HEK293 (cell line): ENCODE measurements around the gene PYROXD2.

Experiments used
- CTCF ChIA-PET: fragments of 350-600 bp; formaldehyde crosslinking; extraction: SDS; loops from one replicate; lab custom pipeline; 2021; ENCODE audit warnings: antibody characterized with exemption; lab: Yijun Ruan, JAX
- POLR2A ChIA-PET: fragments of 300-600 bp; formaldehyde crosslinking; extraction: SDS; loops from one replicate; lab custom pipeline; 2020; ENCODE audit warnings: antibody characterized with exemption, inconsistent platforms; lab: Yijun Ruan, JAX
- H3K27ac ChIP-seq: fragments of 200-500 bp; sonication (Bioruptor generic); 2 replicates; pipeline ENCODE4 v1.5.1; 2014; ENCODE audit warnings: low read depth, low read length, control low read depth, inconsistent platforms; ENCODE audit errors: extremely low read depth
- H3K36me3 ChIP-seq, 2 experiments: fragments of 200-500 bp in 1 of 2; sonication (Bioruptor generic) in 1 of 2; 1 replicate in 1 of 2; 2 replicates in 1 of 2; pipeline ENCODE4 v1.5.1; 2014 to 2017; ENCODE audit warnings: inconsistent platforms in 2 of 2, low read length in 2 of 2; ENCODE audit not compliant: control insufficient read depth in 2 of 2, insufficient read depth in 1 of 2
- H3K4me1 ChIP-seq: fragments of 200-500 bp; sonication (Bioruptor generic); 2 replicates; pipeline ENCODE4 v1.5.1; 2014; ENCODE audit warnings: mild to moderate bottlenecking, low read length, inconsistent platforms; ENCODE audit not compliant: control insufficient read depth, insufficient read depth
- H3K4me3 ChIP-seq: 2 replicates; pipeline ENCODE4 v1.5.1; 2011; ENCODE audit warnings: low read depth, mild to moderate bottlenecking, control low read depth, low read length, moderate library complexity
- H3K9me3 ChIP-seq: fragments of 200-500 bp; sonication (Bioruptor generic); 2 replicates; pipeline ENCODE4 v1.5.1; 2014; ENCODE audit warnings: low read depth, low read length, inconsistent platforms; ENCODE audit not compliant: control insufficient read depth, insufficient read depth
- FEZF1 ChIP-seq: fragments of 450-650 bp; formaldehyde crosslinking; IDR thresholded peaks from 2 replicates; pipeline ENCODE4 v1.5.1; 2016; ENCODE audit warnings: missing biosample characterization, missing genetic modification characterization
- GLIS1 ChIP-seq: fragments of 450-650 bp; formaldehyde crosslinking; IDR thresholded peaks from 2 replicates; pipeline ENCODE4 v1.5.1; 2016; ENCODE audit warnings: missing biosample characterization, missing genetic modification characterization
- GLIS2 ChIP-seq: fragments of 450-650 bp; formaldehyde crosslinking; IDR thresholded peaks from 2 replicates; pipeline ENCODE4 v1.5.1; 2016; ENCODE audit warnings: missing biosample characterization, missing genetic modification characterization
- OVOL3 ChIP-seq: fragments of 450-650 bp; formaldehyde crosslinking; IDR thresholded peaks from 2 replicates; pipeline ENCODE4 v1.5.1; 2016; ENCODE audit warnings: missing biosample characterization, missing genetic modification characterization
- SCRT1 ChIP-seq: fragments of 450-650 bp; formaldehyde crosslinking; IDR thresholded peaks from 2 replicates; pipeline ENCODE4 v1.5.1; 2016; ENCODE audit warnings: missing biosample characterization, missing genetic modification characterization, borderline replicate concordance
- SP7 ChIP-seq: fragments of 450-650 bp; formaldehyde crosslinking; IDR thresholded peaks from 2 replicates; pipeline ENCODE4 v1.5.1; 2016; ENCODE audit warnings: missing biosample characterization, missing genetic modification characterization
- ZBTB17 ChIP-seq: fragments of 450-650 bp; formaldehyde crosslinking; IDR thresholded peaks from 2 replicates; pipeline ENCODE4 v1.5.1; 2016; ENCODE audit warnings: missing biosample characterization, missing genetic modification characterization
- ZBTB8A ChIP-seq: fragments of 450-650 bp; formaldehyde crosslinking; IDR thresholded peaks from 2 replicates; pipeline ENCODE4 v1.5.1; 2016; ENCODE audit warnings: missing biosample characterization, missing genetic modification characterization
- ZEB2 ChIP-seq: fragments of 450-650 bp; formaldehyde crosslinking; IDR thresholded peaks from 2 replicates; pipeline ENCODE4 v1.5.1; 2016; ENCODE audit warnings: missing biosample characterization, missing genetic modification characterization
- ZFHX2 ChIP-seq: fragments of 450-650 bp; formaldehyde crosslinking; conservative IDR thresholded peaks from 2 replicates; pipeline ENCODE4 v1.5.1; 2016; ENCODE audit warnings: missing biosample characterization, missing genetic modification characterization
- ZNF112 ChIP-seq: fragments of 450-650 bp; formaldehyde crosslinking; IDR thresholded peaks from 2 replicates; pipeline ENCODE4 v1.5.0; 2017; ENCODE audit warnings: missing biosample characterization, missing genetic modification characterization
- ZNF16 ChIP-seq: fragments of 450-650 bp; formaldehyde crosslinking; IDR thresholded peaks from 2 replicates; pipeline ENCODE4 v1.5.1; 2016; ENCODE audit warnings: low read depth, missing biosample characterization, missing genetic modification characterization
- ZNF274 ChIP-seq, 2 experiments: fragments of 200-500 bp in 1 of 2; fragments of 450-650 bp in 1 of 2; sonication (Bioruptor generic) in 1 of 2; formaldehyde crosslinking in 1 of 2; IDR thresholded peaks; 2 replicates each; pipeline versions ENCODE4 v1.5.1 to v1.6.1; 2014 to 2016; ENCODE audit warnings: borderline replicate concordance in 1 of 2, inconsistent platforms in 1 of 2, low read length in 1 of 2, missing biosample characterization in 1 of 2, missing genetic modification characterization in 1 of 2
- ZNF341 ChIP-seq: fragments of 450-650 bp; formaldehyde crosslinking; IDR thresholded peaks from 2 replicates; pipeline ENCODE4; 2016; ENCODE audit warnings: low read depth, missing biosample characterization, missing genetic modification characterization
- ZNF350 ChIP-seq: fragments of 450-650 bp; formaldehyde crosslinking; IDR thresholded peaks from 2 replicates; pipeline ENCODE4 v1.5.0; 2017; ENCODE audit warnings: missing biosample characterization, mild to moderate bottlenecking, missing genetic modification characterization
- ZNF510 ChIP-seq: fragments of 450-650 bp; formaldehyde crosslinking; IDR thresholded peaks from 2 replicates; pipeline ENCODE4 v1.5.1; 2018; ENCODE audit warnings: mild to moderate bottlenecking, missing genetic modification characterization, missing biosample characterization; ENCODE audit not compliant: insufficient replicate concordance
- ZNF558 ChIP-seq: fragments of 450-650 bp; formaldehyde crosslinking; IDR thresholded peaks from 2 replicates; pipeline ENCODE4 v1.5.1; 2016; ENCODE audit warnings: missing biosample characterization, missing genetic modification characterization
- ZNF571 ChIP-seq: fragments of 450-650 bp; formaldehyde crosslinking; IDR thresholded peaks from 2 replicates; pipeline ENCODE4 v1.5.0; 2017; ENCODE audit warnings: missing biosample characterization, missing genetic modification characterization
- ZNF677 ChIP-seq: fragments of 450-650 bp; IDR thresholded peaks from 2 replicates; pipeline ENCODE4 v1.5.0; 2018; ENCODE audit warnings: missing biosample characterization, mild to moderate bottlenecking, missing genetic modification characterization, moderate library complexity
- ZNF785 ChIP-seq: fragments of 450-650 bp; formaldehyde crosslinking; IDR thresholded peaks from 2 replicates; pipeline ENCODE4 v1.5.1; 2016; ENCODE audit warnings: missing biosample characterization, missing genetic modification characterization
- TF ChIP-seq, protein P1 (sequence below): fragments of 450-650 bp; formaldehyde crosslinking; optimal IDR thresholded peaks from 2 replicates; pipeline ENCODE3; 2016; ENCODE audit warnings: missing biosample characterization, mild to moderate bottlenecking, missing genetic modification characterization
- TF ChIP-seq, protein P2 (sequence below): fragments of 450-650 bp; formaldehyde crosslinking; IDR thresholded peaks from 2 replicates; pipeline ENCODE4 v1.5.1; 2017; ENCODE audit warnings: missing biosample characterization, missing genetic modification characterization
- TF ChIP-seq, protein P3 (sequence below): fragments of 450-650 bp; formaldehyde crosslinking; IDR thresholded peaks from 2 replicates; pipeline ENCODE4 v1.5.1; 2016; ENCODE audit warnings: missing biosample characterization, missing genetic modification characterization
- TF ChIP-seq, protein P4 (sequence below): fragments of 450-650 bp; formaldehyde crosslinking; IDR thresholded peaks from 2 replicates; pipeline ENCODE4 v1.5.1; 2016; ENCODE audit warnings: missing biosample characterization, missing genetic modification characterization
- TF ChIP-seq, protein P5 (sequence below): fragments of 450-650 bp; formaldehyde crosslinking; IDR thresholded peaks from 2 replicates; pipeline ENCODE4 v1.5.1; 2016; ENCODE audit warnings: missing biosample characterization, missing genetic modification characterization

PYROXD2 gene

DNA sequence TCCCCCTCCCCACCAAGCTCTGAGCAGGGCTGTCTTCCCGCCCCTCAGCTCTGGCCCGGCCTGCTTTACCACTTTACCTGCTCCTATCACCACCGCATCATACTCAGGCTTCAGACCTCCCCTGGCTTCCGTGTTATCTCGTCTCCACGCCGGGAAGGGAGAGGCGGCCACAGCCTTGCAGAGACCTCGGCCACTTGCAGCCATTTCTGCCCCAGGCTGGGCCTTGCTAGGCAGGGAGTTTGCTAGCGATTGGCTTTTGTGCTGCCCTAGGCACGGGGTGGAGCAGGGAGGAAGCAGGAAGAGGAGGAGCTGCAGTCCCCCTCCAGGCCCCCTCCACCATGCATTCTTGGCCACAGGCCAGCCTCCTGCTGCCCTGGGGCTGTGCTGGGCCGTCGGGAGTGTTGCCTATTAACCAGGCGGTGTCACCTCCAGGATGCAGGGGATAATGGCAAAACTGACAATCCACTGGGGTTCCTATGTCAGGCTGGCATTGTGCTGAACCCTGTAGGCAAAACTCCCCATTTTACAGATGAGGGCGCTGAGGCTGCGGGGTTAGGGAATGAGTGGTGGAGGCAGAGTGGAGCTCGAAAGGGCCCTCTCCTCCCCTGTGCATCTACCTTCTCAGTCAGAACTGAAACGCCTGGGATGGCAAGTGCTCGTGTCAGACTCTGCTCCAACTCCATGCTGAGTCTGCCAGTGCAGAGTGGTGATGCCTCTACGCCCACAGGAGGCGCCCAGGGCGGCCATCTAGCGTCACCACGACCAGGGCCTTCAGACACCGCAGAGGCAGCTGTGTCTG lies at the start of gene PYROXD2:
PYROXD2 (minus strand) TSS at position 251 of the 799 bp plus-strand sequence; CDS start at position 204, 47 bp downstream.
- POLR2A ChIA-PET, result interaction anchor here (0.5 to 1.4 kb wide), 4 partner anchors 9 to 312 kb away, joined by 3 to 5 read pairs (median 3); no protein-coding TSS in a partner anchor
- peaks cover 0 to 30% of the 10 kb centered on the region in 2 experiments; a peak in 1 of 3 replicates for H3K36me3 ChIP-seq
- H3K4me1 ChIP-seq, result peaks cover 6% of the 10 kb centered on the region
- no peaks in the 10 kb centered on the region for H3K9me3 ChIP-seq
- CTCF ChIA-PET, result interaction anchor here (0.6 kb wide), 1 partner anchor 362 kb away, joined by 3 read pairs; no protein-coding TSS in a partner anchor
- H3K27ac ChIP-seq, result peak within 1 kb of the TSS; percentile 52; the same call in 1 of the 2 replicates
- H3K4me3 ChIP-seq, result peak within 1 kb of the TSS; percentile 59
- TF ChIP-seq SCRT1 (no peak), ZNF558 (tag by site-specific recombination) (no peak), ZNF112 (tag by site-specific recombination) (no peak), GLIS1 (tag by site-specific recombination) (peak; percentile 52), SP7 (tag by site-specific recombination) (0 out of 2 replicates have a peak, but pooled peaks have one; percentile 22), ZEB2 (no peak), OVOL3 (tag by site-specific recombination) (no peak), ZNF274 (IDR thresholded peaks at IDR 0.05; ENCODE audit: low read length) (no peak), ZNF274 (tag by site-specific recombination; IDR thresholded peaks at IDR 0.05; ENCODE audit: borderline replicate concordance) (no peak), ZNF785 (tag by site-specific recombination) (no peak), ZBTB8A (tag by site-specific recombination) (0 out of 2 replicates have a peak, but pooled peaks have one; percentile 30), ZBTB17 (tag by site-specific recombination) (peak; percentile 32; the same call in 1 of the 2 replicates), ZNF677 (tag by site-specific recombination) (no peak), ZNF510 (tag by site-specific recombination) (no peak), ZFHX2 (tag by site-specific recombination) (no peak), ZNF341 (tag by site-specific recombination) (0 out of 2 replicates have a peak, but pooled peaks have one; percentile 9), ZNF571 (tag by site-specific recombination) (no peak), GLIS2 (tag by site-specific recombination) (peak; percentile 55; the same call in 1 of the 2 replicates), ZNF16 (tag by site-specific recombination) (no peak), FEZF1 (tag by site-specific recombination) (peak; percentile 75), ZNF350 (tag by site-specific recombination) (no peak)
- TF ChIP-seq, protein P1, sequence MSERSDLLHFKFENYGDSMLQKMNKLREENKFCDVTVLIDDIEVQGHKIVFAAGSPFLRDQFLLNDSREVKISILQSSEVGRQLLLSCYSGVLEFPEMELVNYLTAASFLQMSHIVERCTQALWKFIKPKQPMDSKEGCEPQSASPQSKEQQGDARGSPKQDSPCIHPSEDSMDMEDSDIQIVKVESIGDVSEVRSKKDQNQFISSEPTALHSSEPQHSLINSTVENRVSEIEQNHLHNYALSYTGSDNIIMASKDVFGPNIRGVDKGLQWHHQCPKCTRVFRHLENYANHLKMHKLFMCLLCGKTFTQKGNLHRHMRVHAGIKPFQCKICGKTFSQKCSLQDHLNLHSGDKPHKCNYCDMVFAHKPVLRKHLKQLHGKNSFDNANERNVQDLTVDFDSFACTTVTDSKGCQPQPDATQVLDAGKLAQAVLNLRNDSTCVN (tag by site-specific recombination), result no peak
- TF ChIP-seq, protein P2, sequence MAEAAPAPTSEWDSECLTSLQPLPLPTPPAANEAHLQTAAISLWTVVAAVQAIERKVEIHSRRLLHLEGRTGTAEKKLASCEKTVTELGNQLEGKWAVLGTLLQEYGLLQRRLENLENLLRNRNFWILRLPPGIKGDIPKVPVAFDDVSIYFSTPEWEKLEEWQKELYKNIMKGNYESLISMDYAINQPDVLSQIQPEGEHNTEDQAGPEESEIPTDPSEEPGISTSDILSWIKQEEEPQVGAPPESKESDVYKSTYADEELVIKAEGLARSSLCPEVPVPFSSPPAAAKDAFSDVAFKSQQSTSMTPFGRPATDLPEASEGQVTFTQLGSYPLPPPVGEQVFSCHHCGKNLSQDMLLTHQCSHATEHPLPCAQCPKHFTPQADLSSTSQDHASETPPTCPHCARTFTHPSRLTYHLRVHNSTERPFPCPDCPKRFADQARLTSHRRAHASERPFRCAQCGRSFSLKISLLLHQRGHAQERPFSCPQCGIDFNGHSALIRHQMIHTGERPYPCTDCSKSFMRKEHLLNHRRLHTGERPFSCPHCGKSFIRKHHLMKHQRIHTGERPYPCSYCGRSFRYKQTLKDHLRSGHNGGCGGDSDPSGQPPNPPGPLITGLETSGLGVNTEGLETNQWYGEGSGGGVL (tag by site-specific recombination), result peak; percentile 92
- TF ChIP-seq, protein P3, sequence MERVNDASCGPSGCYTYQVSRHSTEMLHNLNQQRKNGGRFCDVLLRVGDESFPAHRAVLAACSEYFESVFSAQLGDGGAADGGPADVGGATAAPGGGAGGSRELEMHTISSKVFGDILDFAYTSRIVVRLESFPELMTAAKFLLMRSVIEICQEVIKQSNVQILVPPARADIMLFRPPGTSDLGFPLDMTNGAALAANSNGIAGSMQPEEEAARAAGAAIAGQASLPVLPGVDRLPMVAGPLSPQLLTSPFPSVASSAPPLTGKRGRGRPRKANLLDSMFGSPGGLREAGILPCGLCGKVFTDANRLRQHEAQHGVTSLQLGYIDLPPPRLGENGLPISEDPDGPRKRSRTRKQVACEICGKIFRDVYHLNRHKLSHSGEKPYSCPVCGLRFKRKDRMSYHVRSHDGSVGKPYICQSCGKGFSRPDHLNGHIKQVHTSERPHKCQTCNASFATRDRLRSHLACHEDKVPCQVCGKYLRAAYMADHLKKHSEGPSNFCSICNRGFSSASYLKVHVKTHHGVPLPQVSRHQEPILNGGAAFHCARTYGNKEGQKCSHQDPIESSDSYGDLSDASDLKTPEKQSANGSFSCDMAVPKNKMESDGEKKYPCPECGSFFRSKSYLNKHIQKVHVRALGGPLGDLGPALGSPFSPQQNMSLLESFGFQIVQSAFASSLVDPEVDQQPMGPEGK (tag by site-specific recombination), result peak; percentile 59
- TF ChIP-seq, protein P4, sequence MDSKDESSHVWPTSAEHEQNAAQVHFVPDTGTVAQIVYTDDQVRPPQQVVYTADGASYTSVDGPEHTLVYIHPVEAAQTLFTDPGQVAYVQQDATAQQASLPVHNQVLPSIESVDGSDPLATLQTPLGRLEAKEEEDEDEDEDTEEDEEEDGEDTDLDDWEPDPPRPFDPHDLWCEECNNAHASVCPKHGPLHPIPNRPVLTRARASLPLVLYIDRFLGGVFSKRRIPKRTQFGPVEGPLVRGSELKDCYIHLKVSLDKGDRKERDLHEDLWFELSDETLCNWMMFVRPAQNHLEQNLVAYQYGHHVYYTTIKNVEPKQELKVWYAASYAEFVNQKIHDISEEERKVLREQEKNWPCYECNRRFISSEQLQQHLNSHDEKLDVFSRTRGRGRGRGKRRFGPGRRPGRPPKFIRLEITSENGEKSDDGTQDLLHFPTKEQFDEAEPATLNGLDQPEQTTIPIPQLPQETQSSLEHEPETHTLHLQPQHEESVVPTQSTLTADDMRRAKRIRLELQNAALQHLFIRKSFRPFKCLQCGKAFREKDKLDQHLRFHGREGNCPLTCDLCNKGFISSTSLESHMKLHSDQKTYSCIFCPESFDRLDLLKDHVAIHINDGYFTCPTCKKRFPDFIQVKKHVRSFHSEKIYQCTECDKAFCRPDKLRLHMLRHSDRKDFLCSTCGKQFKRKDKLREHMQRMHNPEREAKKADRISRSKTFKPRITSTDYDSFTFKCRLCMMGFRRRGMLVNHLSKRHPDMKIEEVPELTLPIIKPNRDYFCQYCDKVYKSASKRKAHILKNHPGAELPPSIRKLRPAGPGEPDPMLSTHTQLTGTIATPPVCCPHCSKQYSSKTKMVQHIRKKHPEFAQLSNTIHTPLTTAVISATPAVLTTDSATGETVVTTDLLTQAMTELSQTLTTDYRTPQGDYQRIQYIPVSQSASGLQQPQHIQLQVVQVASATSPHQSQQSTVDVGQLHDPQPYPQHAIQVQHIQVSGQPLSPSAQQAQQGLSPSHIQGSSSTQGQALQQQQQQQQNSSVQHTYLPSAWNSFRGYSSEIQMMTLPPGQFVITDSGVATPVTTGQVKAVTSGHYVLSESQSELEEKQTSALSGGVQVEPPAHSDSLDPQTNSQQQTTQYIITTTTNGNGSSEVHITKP, result peak; percentile 61
- TF ChIP-seq, protein P5, sequence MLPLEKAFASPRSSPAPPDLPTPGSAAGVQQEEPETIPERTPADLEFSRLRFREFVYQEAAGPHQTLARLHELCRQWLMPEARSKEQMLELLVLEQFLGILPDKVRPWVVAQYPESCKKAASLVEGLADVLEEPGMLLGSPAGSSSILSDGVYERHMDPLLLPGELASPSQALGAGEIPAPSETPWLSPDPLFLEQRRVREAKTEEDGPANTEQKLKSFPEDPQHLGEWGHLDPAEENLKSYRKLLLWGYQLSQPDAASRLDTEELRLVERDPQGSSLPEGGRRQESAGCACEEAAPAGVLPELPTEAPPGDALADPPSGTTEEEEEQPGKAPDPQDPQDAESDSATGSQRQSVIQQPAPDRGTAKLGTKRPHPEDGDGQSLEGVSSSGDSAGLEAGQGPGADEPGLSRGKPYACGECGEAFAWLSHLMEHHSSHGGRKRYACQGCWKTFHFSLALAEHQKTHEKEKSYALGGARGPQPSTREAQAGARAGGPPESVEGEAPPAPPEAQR (tag by site-specific recombination), result no peak
